PFSK-1 (cell line): Measurements from ENCODE around the gene RAD54L.

Experiments
- FOXP2 ChIP-seq: optimal IDR thresholded peaks from 2 replicates; pipeline ENCODE3; 2011; ENCODE audit warnings: borderline replicate concordance, control low read depth, inconsistent platforms; ENCODE audit not compliant: insufficient read depth; ENCODE audit errors: extremely low read length, extremely low read depth
- POLR2AphosphoS5 ChIP-seq: IDR thresholded peaks from 2 replicates; pipeline ENCODE4 v1.6.1; 2012; ENCODE audit warnings: low read depth, mild to moderate bottlenecking, control low read depth, low read length, moderate library complexity
- REST ChIP-seq, 2 experiments: IDR thresholded peaks; 2 replicates each; pipeline versions ENCODE4 v1.6.1 to v1.8.0; 2011 to 2012; ENCODE audit warnings: low read depth in 2 of 2, low read length in 2 of 2, control low read depth in 1 of 2, inconsistent platforms in 1 of 2, mild to moderate bottlenecking in 1 of 2, moderate library complexity in 1 of 2; ENCODE audit not compliant: insufficient read depth in 1 of 2
- SIN3A ChIP-seq: IDR thresholded peaks from 2 replicates; pipeline ENCODE4 v1.6.1; 2012; ENCODE audit warnings: mild to moderate bottlenecking, low read length, moderate library complexity, borderline replicate concordance; ENCODE audit not compliant: insufficient read depth
- TAF1 ChIP-seq: IDR thresholded peaks from 2 replicates; pipeline ENCODE4 v1.6.1; 2012; ENCODE audit warnings: low read length, control low read depth, borderline replicate concordance; ENCODE audit not compliant: insufficient read depth

The RAD54L gene

GRCh38 chr1:46221749-46222148 lies 25.8 kb upstream of the RAD54L start:
- TF ChIP-seq TAF1 (no peak), SIN3A (no peak), FOXP2 (no peak), POLR2AphosphoS5 (no peak), REST (IDR thresholded peaks at IDR 0.05; ENCODE audit: insufficient read depth in 1 of 2, low read depth in 2 of 2, low read length in 2 of 2) (no peak)

- no peak for TF ChIP-seq TAF1
- no peak for TF ChIP-seq SIN3A
- no peak for TF ChIP-seq POLR2AphosphoS5
- no peak for TF ChIP-seq FOXP2
- no peak for TF ChIP-seq REST (IDR thresholded peaks at IDR 0.05; ENCODE audit: insufficient read depth in 1 of 2, low read depth in 2 of 2, low read length in 2 of 2)
Measured at GRCh38 chr1:46223472-46223943, 24.1 kb upstream of the RAD54L start.

GRCh38 chr1:46224966-46225365 lies 22.6 kb upstream of the RAD54L start:
- TF ChIP-seq FOXP2 (no peak), TAF1 (no peak), POLR2AphosphoS5 (no peak), REST (IDR thresholded peaks at IDR 0.05; ENCODE audit: insufficient read depth in 1 of 2, low read depth in 2 of 2, low read length in 2 of 2) (no peak), SIN3A (no peak)

GRCh38 chr1:46236882-46237281 lies 10.7 kb upstream of the RAD54L start:
- TF ChIP-seq REST (IDR thresholded peaks at IDR 0.05; ENCODE audit: insufficient read depth in 1 of 2, low read depth in 2 of 2, low read length in 2 of 2), result no peak

GRCh38 chr1:46242918-46243317 lies 4.6 kb upstream of the RAD54L start:
- TF ChIP-seq POLR2AphosphoS5 (no peak), FOXP2 (no peak), TAF1 (no peak), REST (IDR thresholded peaks at IDR 0.05; ENCODE audit: insufficient read depth in 1 of 2, low read depth in 2 of 2, low read length in 2 of 2) (no peak), SIN3A (no peak)
